HL-60 (cell line): ENCODE data around the gene MRPL28.
"Not testable (repeated sequence)": the region's sequence is repeated elsewhere in the genome, so short reads cannot be mapped to it uniquely, and the experiment has no call there.

Experiments used
- DNase-seq, 2 experiments: peaks; one replicate each; pipeline ENCODE4 v3.0.0-alpha.2; 2010 to 2020; ENCODE audit warnings: low read depth in 1 of 2, low spot score in 1 of 2
- H3K27ac ChIP-seq: fragments of 250-450 bp; sonication (Bioruptor Pico); replicated peaks from 2 replicates; pipeline ENCODE4 v1.5.1; 2020; ENCODE audit warnings: mild to moderate bottlenecking, moderate library complexity
- H3K27me3 ChIP-seq: fragments of 250-450 bp; sonication (Bioruptor Pico); 2 replicates; pipeline ENCODE4 v1.5.1; 2021; ENCODE audit warnings: mild to moderate bottlenecking, moderate library complexity; ENCODE audit not compliant: insufficient read depth, poor library complexity, severe bottlenecking
- H3K4me3 ChIP-seq: replicated peaks from 2 replicates; pipeline ENCODE4 v1.5.1; 2011; ENCODE audit warnings: mild to moderate bottlenecking, control low read depth, low read length; ENCODE audit not compliant: insufficient read depth
- GABPA ChIP-seq: IDR thresholded peaks from 2 replicates; pipeline ENCODE4 v1.6.1; 2012; ENCODE audit warnings: low read depth
- POLR2AphosphoS5 ChIP-seq: IDR thresholded peaks from 2 replicates; pipeline ENCODE4 v1.6.1; 2012; ENCODE audit warnings: low read depth
- SPI1 ChIP-seq: IDR thresholded peaks from 2 replicates; pipeline ENCODE4 v1.6.1; 2012; ENCODE audit warnings: low read depth, mild to moderate bottlenecking, borderline replicate concordance
- TF ChIP-seq, protein P1 (sequence below): IDR thresholded peaks from 2 replicates; pipeline ENCODE4 v1.6.1; 2012; ENCODE audit warnings: low read depth; ENCODE audit not compliant: insufficient replicate concordance
- TF ChIP-seq, protein P2 (sequence below): IDR thresholded peaks from one replicate; pipeline ENCODE4 v1.5.1; 2011; ENCODE audit warnings: low read length, control low read depth, inconsistent platforms; ENCODE audit not compliant: insufficient read depth

MRPL28 gene

DNA sequence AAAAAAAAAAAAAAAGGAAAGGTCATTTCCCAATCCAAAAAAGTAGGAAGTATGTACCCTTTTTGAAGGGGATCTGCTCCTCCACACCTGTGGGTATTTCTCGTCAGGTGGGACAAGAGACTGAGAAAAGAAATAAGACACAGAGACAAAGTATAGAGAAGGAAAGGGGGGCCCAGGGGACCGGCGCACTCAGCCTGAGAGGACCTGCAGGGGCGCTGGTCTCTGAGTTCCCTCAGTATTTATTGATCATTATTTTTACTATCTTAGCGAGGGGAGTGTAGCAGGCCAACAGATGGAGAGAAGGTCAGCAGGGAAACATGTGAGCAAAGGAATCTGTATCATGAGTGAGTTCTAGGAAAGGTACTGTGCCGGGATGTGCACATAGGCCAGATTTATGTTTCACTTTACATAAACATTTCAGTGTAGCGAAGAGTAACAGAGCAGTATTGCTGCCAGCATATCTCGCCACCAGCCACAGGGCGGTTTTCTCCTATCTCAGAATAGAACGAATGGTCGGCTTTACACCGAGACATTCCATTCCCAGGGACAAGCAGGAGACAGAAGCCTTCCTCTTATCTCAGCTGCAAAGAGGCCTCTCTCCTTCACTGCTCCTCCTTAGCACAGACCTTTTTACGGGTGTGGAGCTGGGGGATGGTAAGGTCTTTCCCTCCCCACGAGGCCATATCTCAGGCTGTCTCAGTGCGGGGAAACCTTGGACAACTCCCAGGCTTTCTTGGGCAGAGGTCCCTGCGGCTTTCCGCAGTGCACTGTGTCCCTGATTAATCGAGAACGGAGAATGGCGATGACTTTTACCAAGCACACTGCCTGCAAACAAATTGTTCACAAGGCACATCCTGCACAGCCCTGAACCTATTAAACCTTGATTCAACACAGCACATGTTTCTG, 17.7 kb upstream of the MRPL28 start:
- DNase-seq, H3K4me3 ChIP-seq, H3K27me3 ChIP-seq, H3K27ac ChIP-seq: not testable (repeated sequence)

GRCh38 chr16:386641-387156, 16.4 kb upstream of the MRPL28 start:
- no peak overlapping the region for H3K27ac ChIP-seq
- DNase-seq, result no peak
- H3K27me3 ChIP-seq, result no peaks in the 10 kb centered on the region
- TF ChIP-seq GABPA (no peak), POLR2AphosphoS5 (no peak), SPI1 (no peak)
- TF ChIP-seq, protein P1, sequence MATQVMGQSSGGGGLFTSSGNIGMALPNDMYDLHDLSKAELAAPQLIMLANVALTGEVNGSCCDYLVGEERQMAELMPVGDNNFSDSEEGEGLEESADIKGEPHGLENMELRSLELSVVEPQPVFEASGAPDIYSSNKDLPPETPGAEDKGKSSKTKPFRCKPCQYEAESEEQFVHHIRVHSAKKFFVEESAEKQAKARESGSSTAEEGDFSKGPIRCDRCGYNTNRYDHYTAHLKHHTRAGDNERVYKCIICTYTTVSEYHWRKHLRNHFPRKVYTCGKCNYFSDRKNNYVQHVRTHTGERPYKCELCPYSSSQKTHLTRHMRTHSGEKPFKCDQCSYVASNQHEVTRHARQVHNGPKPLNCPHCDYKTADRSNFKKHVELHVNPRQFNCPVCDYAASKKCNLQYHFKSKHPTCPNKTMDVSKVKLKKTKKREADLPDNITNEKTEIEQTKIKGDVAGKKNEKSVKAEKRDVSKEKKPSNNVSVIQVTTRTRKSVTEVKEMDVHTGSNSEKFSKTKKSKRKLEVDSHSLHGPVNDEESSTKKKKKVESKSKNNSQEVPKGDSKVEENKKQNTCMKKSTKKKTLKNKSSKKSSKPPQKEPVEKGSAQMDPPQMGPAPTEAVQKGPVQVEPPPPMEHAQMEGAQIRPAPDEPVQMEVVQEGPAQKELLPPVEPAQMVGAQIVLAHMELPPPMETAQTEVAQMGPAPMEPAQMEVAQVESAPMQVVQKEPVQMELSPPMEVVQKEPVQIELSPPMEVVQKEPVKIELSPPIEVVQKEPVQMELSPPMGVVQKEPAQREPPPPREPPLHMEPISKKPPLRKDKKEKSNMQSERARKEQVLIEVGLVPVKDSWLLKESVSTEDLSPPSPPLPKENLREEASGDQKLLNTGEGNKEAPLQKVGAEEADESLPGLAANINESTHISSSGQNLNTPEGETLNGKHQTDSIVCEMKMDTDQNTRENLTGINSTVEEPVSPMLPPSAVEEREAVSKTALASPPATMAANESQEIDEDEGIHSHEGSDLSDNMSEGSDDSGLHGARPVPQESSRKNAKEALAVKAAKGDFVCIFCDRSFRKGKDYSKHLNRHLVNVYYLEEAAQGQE, result no peak
- TF ChIP-seq, protein P2, sequence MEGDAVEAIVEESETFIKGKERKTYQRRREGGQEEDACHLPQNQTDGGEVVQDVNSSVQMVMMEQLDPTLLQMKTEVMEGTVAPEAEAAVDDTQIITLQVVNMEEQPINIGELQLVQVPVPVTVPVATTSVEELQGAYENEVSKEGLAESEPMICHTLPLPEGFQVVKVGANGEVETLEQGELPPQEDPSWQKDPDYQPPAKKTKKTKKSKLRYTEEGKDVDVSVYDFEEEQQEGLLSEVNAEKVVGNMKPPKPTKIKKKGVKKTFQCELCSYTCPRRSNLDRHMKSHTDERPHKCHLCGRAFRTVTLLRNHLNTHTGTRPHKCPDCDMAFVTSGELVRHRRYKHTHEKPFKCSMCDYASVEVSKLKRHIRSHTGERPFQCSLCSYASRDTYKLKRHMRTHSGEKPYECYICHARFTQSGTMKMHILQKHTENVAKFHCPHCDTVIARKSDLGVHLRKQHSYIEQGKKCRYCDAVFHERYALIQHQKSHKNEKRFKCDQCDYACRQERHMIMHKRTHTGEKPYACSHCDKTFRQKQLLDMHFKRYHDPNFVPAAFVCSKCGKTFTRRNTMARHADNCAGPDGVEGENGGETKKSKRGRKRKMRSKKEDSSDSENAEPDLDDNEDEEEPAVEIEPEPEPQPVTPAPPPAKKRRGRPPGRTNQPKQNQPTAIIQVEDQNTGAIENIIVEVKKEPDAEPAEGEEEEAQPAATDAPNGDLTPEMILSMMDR, result no peak
- no peak overlapping the region for H3K4me3 ChIP-seq

- TF ChIP-seq, protein P2, result no peak
- TF ChIP-seq SPI1 (no peak), POLR2AphosphoS5 (no peak), GABPA (no peak)
- TF ChIP-seq, protein P1, result no peak
- Histone ChIP-seq H3K4me3 (no peak overlapping the region), H3K27me3 (no peaks in the 10 kb centered on the region), H3K27ac (peak overlapping the region; percentile 64)
- no peak for DNase-seq
Measured at GRCh38 chr16:383326-384051, 13.2 kb upstream of the MRPL28 start.

DNA sequence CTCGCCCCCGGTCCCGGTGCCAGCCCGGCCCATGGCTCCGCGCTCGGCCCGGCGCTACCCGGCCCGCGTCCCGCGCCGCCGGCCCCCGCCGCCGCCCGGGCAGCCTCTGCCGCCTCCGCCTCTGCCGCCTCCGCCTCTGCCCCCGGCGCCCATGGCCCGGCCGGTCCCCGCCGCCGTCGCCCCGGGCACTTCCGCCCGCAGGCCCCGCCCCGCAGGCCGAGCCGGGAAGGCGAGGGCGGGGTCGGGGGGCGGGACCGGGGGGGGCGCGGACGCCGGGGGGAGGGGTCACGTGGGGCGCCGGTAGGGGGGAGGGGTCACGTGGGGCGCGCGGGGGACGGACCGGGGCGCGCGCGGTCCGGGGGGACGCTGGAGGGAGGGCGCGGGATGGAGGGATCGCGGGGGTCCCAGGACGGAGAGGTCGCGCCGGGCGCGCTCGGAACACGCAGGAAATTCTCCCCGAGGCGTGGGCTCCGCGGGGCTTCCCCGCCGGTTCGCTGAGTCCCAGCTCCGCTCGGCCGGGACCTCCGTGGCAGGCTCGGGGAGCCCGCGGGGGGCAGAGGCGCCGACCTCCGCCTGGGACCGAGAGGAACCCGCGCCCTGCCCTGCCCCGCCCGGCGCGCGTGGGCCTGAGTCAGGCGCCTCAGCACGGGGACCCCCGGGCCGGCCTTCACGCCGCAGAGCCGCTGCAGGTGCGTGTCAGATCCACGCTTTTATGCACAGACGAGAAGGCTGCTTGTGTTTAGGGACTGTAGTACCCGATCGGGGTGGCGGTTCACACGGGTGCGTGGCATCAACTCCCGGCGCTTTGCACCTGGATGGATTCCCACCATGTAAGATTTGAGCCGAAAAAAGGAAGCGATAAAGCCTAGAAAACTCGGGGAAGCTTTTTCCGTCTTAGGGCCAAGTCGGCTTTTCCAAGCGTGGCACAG, 11.7 kb upstream of the MRPL28 start, which contains the start of gene PGAP6:
TSS of gene PGAP6 (minus strand) at position 190 of the 929 bp plus-strand sequence. CDS start at position 33, 157 bp downstream.
- H3K27me3 ChIP-seq, result no peaks in the 10 kb centered on the region
- peak within 1 kb of the TSS; percentile 86 for H3K4me3 ChIP-seq
- DNase-seq, result peak in 1 of 2 experiments; percentile 45
- H3K27ac ChIP-seq, result peak within 1 kb of the TSS; percentile 66
- TF ChIP-seq POLR2AphosphoS5, result 0 out of 2 replicates have a peak, but pooled peaks have one; percentile 19
- TF ChIP-seq SPI1, result no peak
- TF ChIP-seq GABPA, result no peak
- TF ChIP-seq, protein P1, result no peak
- TF ChIP-seq, protein P2, result no peak
